ENCODE results near the gene UHRF2.
"Not testable (repeated sequence)": the region's sequence is repeated elsewhere in the genome, so short reads cannot be mapped to it uniquely, and the experiment has no call there.

The UHRF2 gene

DNA sequence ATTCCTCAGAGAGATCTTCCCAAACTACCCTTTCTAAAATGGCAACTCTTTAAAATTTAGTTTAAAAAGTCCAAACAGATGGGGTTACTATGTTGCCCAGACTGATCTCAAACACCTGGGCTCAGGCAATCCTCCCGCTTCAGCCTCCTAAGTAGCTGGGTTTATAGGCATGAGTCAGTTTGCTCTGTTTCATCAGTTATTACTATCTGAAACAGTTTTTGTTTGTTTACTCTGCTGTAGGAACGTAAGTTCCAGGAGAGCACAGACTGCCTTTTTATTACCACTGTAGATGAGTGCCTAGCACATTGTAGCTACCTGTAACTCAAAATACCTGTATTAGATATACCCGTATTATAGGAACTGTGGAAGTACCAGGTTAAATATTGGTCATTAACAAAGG lies 89.4 kb downstream of the UHRF2 start:
- DNase-seq (ENCODE audit: insufficient read length) (no peak), FAIRE-seq (no peak)
- no peak for TF ChIP-seq POLR2A (IDR thresholded peaks at IDR 0.05; ENCODE audit: low read depth, low read length)
- TF ChIP-seq TAF1 (IDR thresholded peaks at IDR 0.05; ENCODE audit: borderline replicate concordance, low read depth, low read length), result no peak
- no peak for TF ChIP-seq POLR2AphosphoS5 (IDR thresholded peaks at IDR 0.05; ENCODE audit: low read depth, low read length)

DNA sequence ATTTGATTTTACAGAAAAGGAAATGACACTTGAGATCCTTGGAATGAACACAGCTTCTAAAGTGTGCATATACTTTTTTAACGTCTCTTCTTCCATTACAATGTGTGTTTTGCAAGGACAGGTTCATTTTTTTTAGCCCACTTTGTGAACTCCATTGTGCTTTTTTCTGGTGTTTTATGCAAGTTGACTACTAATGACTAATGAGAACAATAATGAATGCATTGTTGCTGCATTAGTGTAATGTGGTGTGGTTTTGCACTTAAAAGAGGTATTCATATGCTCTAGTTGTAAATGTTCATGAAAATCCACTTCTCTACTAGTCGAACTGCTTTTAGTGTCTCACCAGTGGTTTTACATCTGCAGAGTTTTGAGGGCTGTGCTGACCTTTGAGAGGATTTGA lies 93.6 kb downstream of the UHRF2 start:
- FAIRE-seq (no peak), DNase-seq (ENCODE audit: insufficient read length) (no peak)
- no peak for TF ChIP-seq POLR2A (IDR thresholded peaks at IDR 0.05; ENCODE audit: low read depth, low read length)

DNA sequence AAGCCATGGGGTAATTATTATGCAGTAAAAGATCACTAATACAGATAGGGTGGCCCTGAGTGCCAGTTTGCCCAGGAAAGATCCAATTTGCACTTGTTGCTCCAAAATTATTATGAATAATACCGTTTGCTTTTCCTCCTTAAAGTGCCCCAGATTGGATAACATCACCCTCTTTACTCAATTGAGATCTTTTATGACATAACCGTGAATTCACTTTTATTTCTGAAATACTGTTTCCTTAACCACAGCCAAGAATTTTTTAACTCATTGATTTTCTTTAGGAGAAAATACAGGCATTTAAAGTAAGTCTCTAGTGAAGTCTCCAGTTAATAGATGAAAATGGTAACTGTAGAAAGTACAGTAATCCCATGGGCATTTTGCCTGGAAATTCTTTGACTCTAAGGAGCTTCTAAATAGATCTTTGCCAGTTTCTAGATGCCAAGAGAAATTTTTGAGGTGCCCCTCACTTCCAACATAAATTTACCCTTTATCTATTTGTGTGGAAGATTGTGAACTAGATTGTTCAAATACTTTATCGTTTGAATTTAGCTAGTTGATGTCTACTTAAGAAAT lies 99.2 kb downstream of the UHRF2 start:
- FAIRE-seq, result no peak
- TF ChIP-seq POLR2AphosphoS5 (IDR thresholded peaks at IDR 0.05; ENCODE audit: low read depth, low read length), result no peak
- TF ChIP-seq POLR2A (IDR thresholded peaks at IDR 0.05; ENCODE audit: low read depth, low read length), result no peak
- TF ChIP-seq TAF1 (IDR thresholded peaks at IDR 0.05; ENCODE audit: borderline replicate concordance, low read depth, low read length), result no peak
- no peak for DNase-seq (ENCODE audit: insufficient read length)

DNA sequence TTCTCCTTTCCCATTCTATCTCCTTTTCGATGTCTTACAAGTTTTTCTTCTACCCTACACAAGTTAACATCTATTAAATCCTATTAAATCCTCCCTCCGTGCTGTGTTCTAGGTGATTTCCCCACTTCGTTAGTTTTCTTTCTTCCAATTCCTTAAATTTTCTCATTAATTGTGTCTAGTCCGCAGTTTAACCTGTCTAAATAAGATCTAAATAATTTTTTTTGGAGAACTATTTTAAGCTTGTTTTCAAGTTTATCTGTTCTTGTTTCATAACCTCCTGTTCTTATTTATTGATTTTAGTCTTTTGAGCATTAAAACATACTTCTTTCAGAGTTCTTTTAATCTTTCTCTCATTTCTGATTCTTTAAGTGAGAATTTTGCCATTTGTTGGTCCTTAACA lies 109.3 kb downstream of the UHRF2 start:
- FAIRE-seq, result no peak
- DNase-seq (ENCODE audit: insufficient read length), result no peak
- TF ChIP-seq POLR2A (IDR thresholded peaks at IDR 0.05; ENCODE audit: low read depth, low read length) (no peak), TAF1 (IDR thresholded peaks at IDR 0.05; ENCODE audit: borderline replicate concordance, low read depth, low read length) (no peak), POLR2AphosphoS5 (IDR thresholded peaks at IDR 0.05; ENCODE audit: low read depth, low read length) (no peak)

DNA sequence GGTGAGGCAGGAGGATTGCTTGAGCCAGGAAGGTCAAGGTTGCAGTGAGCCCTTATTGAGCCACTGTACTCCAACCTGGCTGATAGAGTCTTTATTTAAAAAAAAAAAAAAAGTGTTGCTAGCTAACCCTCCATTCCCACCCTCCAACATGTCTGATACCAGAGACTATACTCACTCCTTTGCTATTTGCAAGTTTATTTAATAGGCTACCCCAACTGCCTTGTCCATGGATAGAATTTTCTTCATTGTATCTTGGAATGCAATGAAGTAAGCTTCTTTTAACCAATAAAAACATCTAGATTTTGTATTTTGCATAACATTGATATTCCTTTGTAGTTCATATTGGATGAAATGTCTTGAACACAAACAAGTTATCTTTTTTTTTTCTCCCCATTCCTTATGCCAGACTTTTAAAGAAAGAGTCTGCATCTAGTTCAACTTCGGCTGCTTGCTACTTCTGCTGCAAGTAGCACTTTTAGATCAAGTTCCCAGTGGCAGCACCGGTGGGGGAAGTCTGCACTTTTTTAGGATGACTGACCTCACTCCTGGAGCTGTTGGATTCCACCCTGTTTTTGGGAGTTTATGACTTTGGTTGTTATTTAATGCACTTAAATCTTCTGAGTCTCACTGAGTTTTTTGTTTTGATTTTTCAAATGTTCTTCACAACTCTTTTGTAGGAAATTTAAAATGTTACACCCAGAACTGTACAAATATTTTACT lies 112.5 kb downstream of the UHRF2 start:
- FAIRE-seq, result no peak
- DNase-seq (ENCODE audit: insufficient read length), result no peak
- no peak for TF ChIP-seq POLR2AphosphoS5 (IDR thresholded peaks at IDR 0.05; ENCODE audit: low read depth, low read length)
- no peak for TF ChIP-seq TAF1 (IDR thresholded peaks at IDR 0.05; ENCODE audit: borderline replicate concordance, low read depth, low read length)
- TF ChIP-seq POLR2A (IDR thresholded peaks at IDR 0.05; ENCODE audit: low read depth, low read length), result no peak

DNA sequence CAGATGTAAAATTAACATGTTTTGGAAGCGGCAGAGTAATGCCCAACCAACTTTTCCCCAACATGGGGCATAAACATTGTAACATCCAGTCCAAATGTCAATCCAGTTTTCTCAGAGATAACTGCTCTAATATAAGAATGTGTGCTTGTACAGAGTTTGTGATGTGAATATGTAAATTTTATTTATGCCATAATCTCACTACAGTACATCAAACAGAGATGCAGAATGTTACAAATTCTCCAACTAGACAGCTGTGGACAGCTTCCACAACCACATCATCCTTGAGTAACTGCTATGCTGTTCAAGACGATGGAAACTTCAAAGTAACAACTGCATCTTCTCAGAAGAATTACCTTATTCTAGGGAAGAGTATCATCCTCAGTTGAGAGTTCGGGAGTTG lies 122.6 kb downstream of the UHRF2 start:
- no peak for TF ChIP-seq POLR2AphosphoS5 (IDR thresholded peaks at IDR 0.05; ENCODE audit: low read depth, low read length)
- TF ChIP-seq TAF1 (IDR thresholded peaks at IDR 0.05; ENCODE audit: borderline replicate concordance, low read depth, low read length), result no peak
- no peak for TF ChIP-seq POLR2A (IDR thresholded peaks at IDR 0.05; ENCODE audit: low read depth, low read length)
- FAIRE-seq, result no peak

DNA sequence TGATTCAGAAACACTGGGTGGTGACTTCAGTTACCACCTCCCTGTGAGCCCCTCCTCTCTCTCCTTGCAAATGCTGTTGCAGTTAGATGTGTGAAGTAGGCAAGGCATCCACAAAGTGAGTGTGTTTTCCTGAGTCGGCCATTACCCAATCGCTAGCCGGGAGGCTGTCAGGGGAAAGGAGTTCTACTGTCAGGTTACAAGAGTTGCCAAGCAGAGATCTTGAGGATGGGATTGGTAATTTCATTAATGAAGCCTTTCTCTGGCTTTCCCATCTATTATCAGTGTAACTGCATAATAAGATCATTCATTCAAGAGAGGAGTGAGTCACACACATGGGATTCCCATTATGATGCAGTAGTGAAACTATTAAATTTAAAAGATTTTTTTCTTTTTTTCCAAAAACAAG lies 125.7 kb downstream of the UHRF2 start:
- FAIRE-seq (no peak), DNase-seq (ENCODE audit: insufficient read length) (no peak)
- TF ChIP-seq POLR2AphosphoS5 (IDR thresholded peaks at IDR 0.05; ENCODE audit: low read depth, low read length) (no peak), POLR2A (IDR thresholded peaks at IDR 0.05; ENCODE audit: low read depth, low read length) (no peak), TAF1 (IDR thresholded peaks at IDR 0.05; ENCODE audit: borderline replicate concordance, low read depth, low read length) (no peak)

More for the DNA sequence above, 122.6 kb downstream of the UHRF2 start:
- DNase-seq (ENCODE audit: insufficient read length), result no peak

DNA sequence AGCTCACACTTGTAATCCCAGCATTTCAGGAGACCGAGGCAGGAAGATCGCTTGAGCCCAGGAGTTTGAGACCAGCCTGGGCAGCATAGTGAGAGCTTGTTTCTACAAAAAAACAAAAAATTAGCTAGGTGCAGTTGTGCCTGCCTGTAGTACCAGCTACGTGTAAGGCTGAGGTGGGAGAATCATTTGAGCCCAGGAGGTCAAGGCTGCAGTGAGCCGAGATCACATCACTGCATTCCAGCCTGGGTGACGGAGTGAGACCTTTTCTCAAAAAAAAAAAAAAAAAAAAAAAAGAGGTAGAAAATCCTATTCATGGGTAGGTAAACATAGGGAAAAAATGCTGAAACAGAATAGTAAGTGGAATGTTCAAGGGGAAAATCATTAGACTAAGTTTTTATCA lies 129.6 kb downstream of the UHRF2 start:
- not testable (repeated sequence) for DNase-seq (ENCODE audit: insufficient read length); FAIRE-seq

DNA sequence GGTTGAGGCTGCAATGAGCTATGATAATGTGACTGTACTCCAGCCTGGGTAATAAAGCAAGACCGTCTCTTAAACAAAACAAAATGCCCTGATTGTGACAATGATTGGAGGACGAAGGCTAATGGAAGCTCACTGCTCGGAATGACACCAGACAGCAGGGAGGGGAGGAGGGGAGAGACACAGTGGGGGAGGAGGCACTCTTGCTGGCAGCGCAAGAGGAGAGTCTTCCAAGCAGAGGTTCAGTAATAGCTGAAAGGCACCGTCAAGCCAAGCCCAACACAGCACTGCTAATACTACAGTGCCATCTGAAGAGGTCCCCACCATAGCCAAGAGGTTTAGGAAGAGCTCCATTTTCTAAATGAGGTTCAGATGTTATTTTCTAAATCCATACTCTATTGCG lies 130.2 kb downstream of the UHRF2 start:
- FAIRE-seq (no peak), DNase-seq (ENCODE audit: insufficient read length) (no peak)
- TF ChIP-seq TAF1 (IDR thresholded peaks at IDR 0.05; ENCODE audit: borderline replicate concordance, low read depth, low read length) (no peak), POLR2A (IDR thresholded peaks at IDR 0.05; ENCODE audit: low read depth, low read length) (no peak), POLR2AphosphoS5 (IDR thresholded peaks at IDR 0.05; ENCODE audit: low read depth, low read length) (no peak)

DNA sequence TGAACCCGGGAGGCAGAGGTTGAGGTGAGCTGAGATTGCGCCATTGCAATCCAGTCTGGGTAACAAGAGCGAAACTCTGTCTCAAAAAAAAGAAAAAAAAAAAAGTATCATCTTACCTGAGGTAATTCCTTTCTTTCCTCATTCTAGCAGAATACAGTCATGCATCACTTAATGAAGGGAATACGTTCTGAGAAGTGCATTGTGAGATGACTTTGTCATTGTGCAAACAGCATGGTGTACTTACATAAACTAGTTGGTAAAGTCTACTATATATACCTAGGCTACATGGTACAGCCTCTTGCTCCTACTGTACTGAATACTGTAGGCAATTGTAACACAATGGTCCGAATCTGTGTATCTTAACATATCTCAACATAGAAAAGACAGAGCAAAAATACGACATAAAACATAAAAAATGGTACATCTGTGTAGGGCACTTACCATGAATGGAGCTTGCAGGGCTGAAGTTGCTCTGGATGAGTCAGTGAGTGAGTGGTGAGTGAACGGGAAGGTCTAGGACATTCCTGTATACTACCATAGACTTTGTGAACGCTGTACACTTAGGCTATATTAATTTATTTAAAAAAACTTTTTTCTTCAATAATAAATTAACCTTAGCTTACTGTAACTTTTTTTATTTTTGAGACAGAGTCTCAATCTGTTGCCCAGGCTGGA lies 132.2 kb downstream of the UHRF2 start:
- TF ChIP-seq TAF1 (IDR thresholded peaks at IDR 0.05; ENCODE audit: borderline replicate concordance, low read depth, low read length) (no peak), POLR2AphosphoS5 (IDR thresholded peaks at IDR 0.05; ENCODE audit: low read depth, low read length) (no peak), POLR2A (IDR thresholded peaks at IDR 0.05; ENCODE audit: low read depth, low read length) (no peak)
- no peak for DNase-seq (ENCODE audit: insufficient read length)
- FAIRE-seq, result no peak

DNA sequence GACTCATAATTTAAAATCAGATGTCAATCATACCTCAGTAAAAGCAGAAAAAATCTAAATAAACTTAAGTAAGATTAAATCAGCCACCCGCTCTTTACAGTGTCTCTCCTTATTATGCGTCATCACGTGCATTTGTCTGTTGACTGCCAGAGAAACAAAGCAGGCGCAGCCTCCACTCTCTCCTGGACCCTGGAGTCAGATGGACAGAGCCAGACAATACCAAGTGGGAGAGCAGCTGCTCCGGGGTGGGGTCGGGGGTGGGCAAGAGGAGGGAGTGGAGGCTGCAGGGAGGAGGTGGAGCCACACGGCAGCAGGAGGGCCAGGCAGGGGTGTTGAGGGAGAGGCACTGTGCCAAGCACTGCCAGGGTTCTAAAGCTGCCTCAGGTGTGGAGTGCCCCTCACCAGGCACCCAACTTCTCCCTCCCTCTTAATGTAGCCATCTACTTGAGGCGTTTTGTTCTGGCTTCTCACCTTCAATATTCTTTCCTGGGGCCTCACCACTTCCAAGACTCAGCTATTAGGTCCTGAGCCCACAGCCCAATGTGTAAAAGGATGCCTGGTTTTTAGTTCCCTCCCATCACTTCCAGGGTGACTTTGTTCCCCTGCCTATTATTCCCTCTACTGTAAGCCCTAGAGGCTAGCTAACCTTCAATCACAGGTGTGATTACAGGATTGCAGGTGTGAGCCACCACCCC lies 136.3 kb downstream of the UHRF2 start:
- DNase-seq (ENCODE audit: insufficient read length), result no peak
- FAIRE-seq, result no peak
- TF ChIP-seq TAF1 (IDR thresholded peaks at IDR 0.05; ENCODE audit: borderline replicate concordance, low read depth, low read length) (no peak), POLR2A (IDR thresholded peaks at IDR 0.05; ENCODE audit: low read depth, low read length) (no peak), POLR2AphosphoS5 (IDR thresholded peaks at IDR 0.05; ENCODE audit: low read depth, low read length) (no peak)

DNA sequence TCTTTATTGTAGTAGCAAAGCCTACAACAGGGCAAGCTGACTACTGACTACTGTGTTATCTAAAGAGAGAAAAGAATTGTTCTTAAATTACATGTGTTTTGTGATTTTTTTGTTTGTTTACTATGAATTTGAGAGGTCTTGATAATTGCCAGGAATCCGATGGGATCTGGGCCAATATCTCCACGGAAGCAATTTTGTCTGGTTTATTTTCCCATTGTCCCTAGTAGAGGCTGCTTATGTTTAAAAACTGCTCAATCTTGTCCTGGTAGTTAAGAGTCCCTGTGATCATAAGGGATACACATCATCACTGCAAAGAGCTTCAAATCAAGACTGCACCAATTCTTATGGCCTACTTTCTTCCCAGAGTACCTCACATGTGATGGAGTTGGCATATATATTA lies 138.1 kb downstream of the UHRF2 start:
- TF ChIP-seq POLR2AphosphoS5 (IDR thresholded peaks at IDR 0.05; ENCODE audit: low read depth, low read length), result no peak
- no peak for TF ChIP-seq TAF1 (IDR thresholded peaks at IDR 0.05; ENCODE audit: borderline replicate concordance, low read depth, low read length)
- no peak for TF ChIP-seq POLR2A (IDR thresholded peaks at IDR 0.05; ENCODE audit: low read depth, low read length)
- FAIRE-seq, result no peak

More for the DNA sequence above, 138.1 kb downstream of the UHRF2 start:
- no peak for DNase-seq (ENCODE audit: insufficient read length)

Measured in GM12892 (cell line).